ENCODE results near the gene DSCAML1.

- TF ChIP-seq CTCF (IDR thresholded peaks at IDR 0.05; ENCODE audit: low read length) (no peak), EZH2 (IDR thresholded peaks at IDR 0.05; ENCODE audit: borderline replicate concordance, low read length) (no peak)
Observed at GRCh38 chr11:117511483-117511930, 285.5 kb downstream of the DSCAML1 start.

Measured in OCI-LY1 (cell line).